Mesenchymal stem cell (in vitro differentiated cells and primary cell): ENCODE measurements around the gene C6orf120.
A peak's percentile ranks its signal among the peaks of the same experiment; 100 is the strongest.

Experiments used
- DNase-seq: peaks from one replicate; pipeline ENCODE4 v3.0.0-alpha.2; 2013
- H2AFZ ChIP-seq: one replicate; pipeline ENCODE4 v1.6.1; 2013; ENCODE audit warnings: low read depth, mild to moderate bottlenecking, control low read depth, inconsistent platforms, low read length, moderate library complexity
- H2AK5ac ChIP-seq: 2 replicates; pipeline ENCODE4 v1.6.1; 2013; ENCODE audit warnings: low read length, moderate library complexity, mild to moderate bottlenecking, inconsistent platforms; ENCODE audit not compliant: severe bottlenecking
- H2BK120ac ChIP-seq: one replicate; pipeline ENCODE4 v1.6.1; 2013; ENCODE audit warnings: low read depth, mild to moderate bottlenecking, inconsistent platforms, low read length, moderate library complexity
- H2BK12ac ChIP-seq, 2 experiments: one replicate each; pipeline ENCODE4 v1.6.1; 2013; ENCODE audit warnings: inconsistent platforms in 2 of 2, low read length in 2 of 2, mild to moderate bottlenecking in 2 of 2, moderate library complexity in 2 of 2, control low read depth in 1 of 2
- H2BK15ac ChIP-seq: one replicate; pipeline ENCODE4 v1.6.1; 2013; ENCODE audit warnings: mild to moderate bottlenecking, low read depth, inconsistent platforms; ENCODE audit not compliant: poor library complexity, severe bottlenecking
- H2BK5ac ChIP-seq: 2 replicates; pipeline ENCODE4 v1.6.1; 2013; ENCODE audit warnings: low read depth, mild to moderate bottlenecking, low read length, control low read depth, inconsistent platforms; ENCODE audit not compliant: poor library complexity, severe bottlenecking
- H3K14ac ChIP-seq, 2 experiments: one replicate each; pipeline ENCODE4 v1.6.1; 2013; ENCODE audit warnings: inconsistent platforms in 2 of 2, low read length in 2 of 2, control low read depth in 1 of 2, mild to moderate bottlenecking in 1 of 2, moderate library complexity in 1 of 2
- H3K18ac ChIP-seq, 2 experiments: one replicate each; pipeline ENCODE4 v1.6.1; 2013; ENCODE audit warnings: inconsistent platforms in 2 of 2, low read length in 2 of 2, control low read depth in 1 of 2, low read depth in 1 of 2, mild to moderate bottlenecking in 1 of 2
- H3K23ac ChIP-seq, 2 experiments: one replicate each; pipeline ENCODE4 v1.6.1; 2013; ENCODE audit warnings: inconsistent platforms in 2 of 2, low read length in 2 of 2, mild to moderate bottlenecking in 2 of 2, moderate library complexity in 2 of 2, control low read depth in 1 of 2
- H3K27ac ChIP-seq: 2 replicates; pipeline ENCODE4 v1.5.1; 2013; ENCODE audit warnings: mild to moderate bottlenecking, moderate library complexity, low read length, control low read depth, inconsistent platforms; ENCODE audit not compliant: poor library complexity, severe bottlenecking
- H3K27me3 ChIP-seq, 2 experiments: 2 replicates each; pipeline versions ENCODE4 v1.6.1 to v1.7.0; 2013; ENCODE audit warnings: low read length in 2 of 2, mild to moderate bottlenecking in 2 of 2, moderate library complexity in 2 of 2, control low read depth in 1 of 2, inconsistent platforms in 1 of 2; ENCODE audit not compliant: control insufficient read depth in 1 of 2, insufficient read depth in 1 of 2
- H3K36me3 ChIP-seq, 2 experiments: 2 replicates each; pipeline versions ENCODE4 v1.6.1 to v1.7.0; 2013; ENCODE audit warnings: low read length in 2 of 2, control low read depth in 1 of 2, inconsistent platforms in 1 of 2, low read depth in 1 of 2, mild to moderate bottlenecking in 1 of 2; ENCODE audit not compliant: insufficient read depth in 2 of 2, control insufficient read depth in 1 of 2
- H3K4ac ChIP-seq, 2 experiments: one replicate each; pipeline ENCODE4 v1.6.1; 2013; ENCODE audit warnings: inconsistent platforms in 2 of 2, low read length in 2 of 2, mild to moderate bottlenecking in 2 of 2, moderate library complexity in 2 of 2, control low read depth in 1 of 2, low read depth in 1 of 2
- H3K4me1 ChIP-seq: 2 replicates; pipeline ENCODE4 v1.6.1; 2013; ENCODE audit warnings: low read depth, low read length, control low read depth; ENCODE audit not compliant: control insufficient read depth, insufficient read depth
- H3K4me2 ChIP-seq: 2 replicates; pipeline ENCODE4 v1.6.1; 2013; ENCODE audit warnings: low read length, mild to moderate bottlenecking, inconsistent platforms; ENCODE audit not compliant: poor library complexity, severe bottlenecking
- H3K4me3 ChIP-seq, 2 experiments: 2 replicates each; pipeline versions ENCODE4 v1.5.1 to v1.7.0; 2013; ENCODE audit warnings: low read length in 2 of 2, mild to moderate bottlenecking in 2 of 2, control low read depth in 1 of 2, low read depth in 1 of 2; ENCODE audit not compliant: insufficient read depth in 1 of 2
- H3K79me1 ChIP-seq: replicated peaks from 2 replicates; pipeline ENCODE4 v1.6.1; 2013; ENCODE audit warnings: mild to moderate bottlenecking, control low read depth, low read length, inconsistent platforms; ENCODE audit not compliant: poor library complexity, severe bottlenecking
- H3K9ac ChIP-seq: 2 replicates; pipeline ENCODE4 v1.7.0; 2013; ENCODE audit warnings: mild to moderate bottlenecking, low read length, moderate library complexity
- H3K9me3 ChIP-seq: 2 replicates; pipeline ENCODE4 v1.7.0; 2013; ENCODE audit warnings: mild to moderate bottlenecking, low read length; ENCODE audit not compliant: control insufficient read depth
- H4K8ac ChIP-seq: one replicate; pipeline ENCODE4 v1.6.1; 2013; ENCODE audit warnings: inconsistent platforms, mild to moderate bottlenecking, low read length, moderate library complexity
- H4K91ac ChIP-seq: one replicate; pipeline ENCODE4 v1.6.1; 2013; ENCODE audit warnings: mild to moderate bottlenecking, low read length, inconsistent platforms
- WGBS: methylation state at CpG from one replicate; pipeline ENCODE4 v1.1.7; 2013; ENCODE audit warnings: mixed read lengths; 5-methylcytosine and 5-hydroxymethylcytosine counted together

The C6orf120 gene

GRCh38 chr6:169714595-169714994, 12.7 kb downstream of the C6orf120 start:
- Histone ChIP-seq H3K4me1 (peaks cover 1% of the 10 kb centered on the region), H3K79me1 (peaks cover 17% of the 10 kb centered on the region), H3K4ac (no peak overlapping the region), H2BK12ac (no peak overlapping the region), H2BK120ac (no peak overlapping the region), H3K9ac (no peak overlapping the region), H3K9me3 (no peaks in the 10 kb centered on the region), H3K14ac (no peak overlapping the region), H3K27ac (no peak overlapping the region), H3K23ac (no peak overlapping the region), H3K36me3 (peaks cover 12 to 60% of the 10 kb centered on the region in 2 experiments), H3K4me2 (no peak overlapping the region), H3K18ac (no peak overlapping the region), H2BK5ac (no peak overlapping the region), H4K91ac (no peak overlapping the region), H4K8ac (no peak overlapping the region), H2AK5ac (no peak overlapping the region), H2BK15ac (no peak overlapping the region), H2AFZ (no peak overlapping the region), H3K27me3 (no peaks in the 10 kb centered on the region), H3K4me3 (no peak overlapping the region)
- DNase-seq: no peak
- WGBS: 97% methylated on average over 9 of the region's 9 CpGs

DNA sequence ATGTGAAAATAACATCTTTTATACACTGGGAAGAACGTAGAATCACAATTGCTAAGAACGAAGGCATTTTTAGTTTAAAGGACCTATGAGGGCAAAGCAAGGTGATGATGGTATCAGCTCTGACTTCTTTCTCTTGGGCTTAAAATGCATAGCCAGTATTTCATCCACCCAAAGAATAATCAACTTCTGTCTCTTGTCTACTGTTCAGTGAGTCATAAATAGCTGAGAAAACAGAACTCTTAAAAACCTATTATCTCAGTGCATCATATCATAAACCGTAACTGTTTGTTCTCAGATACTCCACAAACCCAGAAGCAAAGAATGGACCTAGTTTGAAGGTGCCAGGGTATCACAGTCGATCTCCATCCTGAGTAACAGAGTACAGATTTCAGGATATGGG, 17.2 kb downstream of the C6orf120 start:
- H3K27ac ChIP-seq: no peak overlapping the region
- H3K9ac ChIP-seq: no peak overlapping the region
- no peak overlapping the region for H4K8ac ChIP-seq
- no peak overlapping the region for H3K23ac ChIP-seq
- H2BK15ac ChIP-seq: no peak overlapping the region
- 88% methylated on average over 3 of the region's 4 CpGs for WGBS
- no peak overlapping the region for H2AFZ ChIP-seq
- no peak overlapping the region for H3K18ac ChIP-seq
- H3K4me1 ChIP-seq: peaks cover 6% of the 10 kb centered on the region
- H3K4me2 ChIP-seq: no peak overlapping the region
- peaks cover 15% of the 10 kb centered on the region for H3K79me1 ChIP-seq
- no peak overlapping the region for H2BK5ac ChIP-seq
- no peak overlapping the region for H4K91ac ChIP-seq
- H2AK5ac ChIP-seq: no peak overlapping the region
- DNase-seq: no peak
- H3K4ac ChIP-seq: no peak overlapping the region
- no peak overlapping the region for H2BK12ac ChIP-seq
- H3K9me3 ChIP-seq: no peaks in the 10 kb centered on the region
- peaks cover 8 to 31% of the 10 kb centered on the region in 2 experiments for H3K36me3 ChIP-seq
- H3K14ac ChIP-seq: no peak overlapping the region
- H3K27me3 ChIP-seq: no peaks in the 10 kb centered on the region
- no peak overlapping the region for H2BK120ac ChIP-seq
- H3K4me3 ChIP-seq: no peak overlapping the region

DNA sequence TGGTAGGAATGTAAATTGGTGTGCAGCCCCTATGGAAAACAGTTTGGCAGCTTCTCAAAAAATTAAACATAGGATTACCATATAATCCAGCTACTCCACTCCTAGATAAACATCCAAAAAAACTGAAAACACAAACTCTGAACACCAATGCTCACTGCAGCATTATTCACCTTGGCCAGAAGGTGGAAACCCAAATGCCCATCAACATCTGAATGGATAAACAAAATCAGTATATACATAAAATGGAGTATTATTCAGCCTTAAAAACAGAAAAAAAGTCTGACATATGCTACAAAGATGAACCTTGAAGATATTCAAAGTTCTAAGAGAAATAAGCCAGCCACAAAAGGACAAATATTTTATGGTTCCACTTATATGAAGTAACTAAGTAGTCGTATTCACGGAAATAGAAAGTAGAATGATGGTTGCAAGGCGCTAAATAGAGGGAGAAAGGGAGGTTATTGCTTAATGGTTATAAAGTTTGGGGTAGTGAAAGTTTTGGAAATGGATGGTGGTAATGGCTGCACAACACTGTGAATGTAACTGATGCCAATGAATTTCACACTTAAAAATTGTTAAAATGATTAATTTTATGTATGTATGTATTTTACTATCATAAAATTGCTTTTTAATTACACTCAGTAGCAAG, 18.4 kb downstream of the C6orf120 start:
- Histone ChIP-seq H2BK5ac (no peak overlapping the region), H4K8ac (no peak overlapping the region), H3K27ac (no peak overlapping the region), H2BK120ac (no peak overlapping the region), H3K36me3 (peaks cover 6 to 19% of the 10 kb centered on the region in 2 experiments), H3K18ac (no peak overlapping the region), H2AK5ac (no peak overlapping the region), H2BK12ac (no peak overlapping the region), H3K9ac (no peak overlapping the region), H3K4ac (no peak overlapping the region), H3K23ac (no peak overlapping the region), H4K91ac (no peak overlapping the region), H3K9me3 (no peaks in the 10 kb centered on the region), H3K14ac (no peak overlapping the region), H3K4me2 (no peak overlapping the region), H3K4me1 (peaks cover 10% of the 10 kb centered on the region), H3K79me1 (peaks cover 12% of the 10 kb centered on the region), H3K27me3 (no peaks in the 10 kb centered on the region), H3K4me3 (no peak overlapping the region), H2AFZ (no peak overlapping the region), H2BK15ac (no peak overlapping the region)
- DNase-seq: no peak
- WGBS: 97% methylated on average over 3 of the region's 3 CpGs

DNA sequence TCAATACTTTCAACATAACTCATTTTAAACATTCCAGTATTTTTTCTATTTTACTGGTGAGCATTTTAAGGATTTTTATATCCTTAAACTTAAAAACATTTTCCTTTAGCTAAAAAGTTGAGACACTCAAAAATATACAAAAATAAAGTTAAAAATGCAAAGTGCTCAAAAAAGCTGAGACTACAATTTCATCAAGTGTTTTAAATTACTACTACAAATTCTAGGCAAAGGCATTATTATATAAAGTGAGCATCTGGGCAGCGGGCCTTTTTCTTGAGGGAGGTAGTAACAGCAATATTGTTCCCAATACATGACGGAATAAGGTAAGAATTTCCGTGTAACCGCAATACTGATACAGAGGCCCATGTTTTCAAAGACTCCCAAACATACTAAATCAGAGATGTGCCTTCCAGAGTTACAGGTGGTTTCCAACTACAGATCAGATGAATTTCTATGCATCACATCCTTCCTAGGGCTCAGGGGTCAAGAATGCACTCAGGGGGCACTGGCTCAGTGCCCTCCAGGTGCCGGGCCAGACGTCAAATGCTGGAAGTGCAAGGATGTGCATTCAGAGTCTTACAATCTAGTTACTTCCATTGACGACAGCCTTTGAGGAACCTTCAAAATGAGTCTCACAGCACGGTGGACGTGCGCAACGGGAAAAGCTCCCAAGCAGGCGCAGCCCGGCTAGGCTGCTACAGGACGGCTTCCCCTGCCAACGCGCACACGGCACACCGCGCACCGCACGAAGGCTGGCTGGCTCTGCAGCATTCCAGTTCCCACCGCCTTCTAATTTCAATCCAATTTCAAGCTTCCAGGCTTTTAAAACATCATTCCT, 20.7 kb downstream of the C6orf120 start:
- Histone ChIP-seq H2AFZ (peak overlapping the region; percentile 74), H2BK15ac (no peak overlapping the region), H3K4ac (peak overlapping the region in 1 of 2 experiments; percentile 73), H2BK12ac (no peak overlapping the region), H3K4me1 (peaks cover 10% of the 10 kb centered on the region), H3K79me1 (peaks cover 6% of the 10 kb centered on the region), H3K27me3 (no peaks in the 10 kb centered on the region), H2BK5ac (no peak overlapping the region), H4K91ac (no peak overlapping the region), H3K4me2 (peak overlapping the region; percentile 96), H4K8ac (no peak overlapping the region), H3K14ac (no peak overlapping the region), H3K9ac (peak overlapping the region; percentile 92), H2AK5ac (no peak overlapping the region), H3K4me3 (peak overlapping the region; percentile 66 to 91), H2BK120ac (no peak overlapping the region), H3K23ac (peak overlapping the region in 1 of 2 experiments; percentile 75), H3K36me3 (no peaks in the 10 kb centered on the region), H3K9me3 (no peaks in the 10 kb centered on the region), H3K27ac (peak overlapping the region; percentile 52), H3K18ac (no peak overlapping the region)
- 4% methylated on average over 21 of the region's 22 CpGs for WGBS
- DNase-seq: peak; percentile 73
